ENCODE measurements around the gene TRMT1.

The TRMT1 gene

DNA sequence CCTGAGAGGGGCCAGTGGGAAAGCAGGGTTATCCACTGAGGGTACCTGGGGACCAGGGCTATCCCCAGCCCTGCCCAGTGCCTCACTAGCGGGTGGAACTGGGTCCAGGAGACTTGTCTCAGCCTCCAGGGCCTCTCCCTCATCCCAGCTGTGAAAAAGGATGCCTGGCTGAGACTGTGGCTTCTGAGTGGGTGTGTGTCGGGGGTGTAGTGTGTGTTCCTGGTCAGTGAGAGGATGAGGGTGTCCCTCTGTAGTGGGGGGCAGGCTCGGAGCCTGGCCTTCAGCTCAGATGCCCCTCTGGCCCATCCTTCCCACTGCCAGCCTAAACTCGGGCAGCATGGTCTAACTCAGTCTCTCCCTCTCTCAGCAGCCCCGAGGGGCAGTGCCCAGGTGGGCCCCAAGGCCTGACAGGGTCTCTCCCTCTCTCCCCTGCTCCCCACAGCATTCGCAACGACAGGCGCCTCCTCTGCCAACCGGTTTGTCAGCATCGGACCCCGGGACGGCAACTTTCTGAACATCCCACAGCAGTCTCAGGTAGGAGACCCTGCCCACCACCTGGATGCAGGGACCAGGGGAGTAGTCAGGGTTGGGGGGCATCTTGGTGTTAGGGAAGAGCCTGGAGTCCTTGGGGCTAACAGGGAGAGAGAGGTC is 26.6 kb downstream of the TRMT1 start:
- DNase-seq = no peak

DNA sequence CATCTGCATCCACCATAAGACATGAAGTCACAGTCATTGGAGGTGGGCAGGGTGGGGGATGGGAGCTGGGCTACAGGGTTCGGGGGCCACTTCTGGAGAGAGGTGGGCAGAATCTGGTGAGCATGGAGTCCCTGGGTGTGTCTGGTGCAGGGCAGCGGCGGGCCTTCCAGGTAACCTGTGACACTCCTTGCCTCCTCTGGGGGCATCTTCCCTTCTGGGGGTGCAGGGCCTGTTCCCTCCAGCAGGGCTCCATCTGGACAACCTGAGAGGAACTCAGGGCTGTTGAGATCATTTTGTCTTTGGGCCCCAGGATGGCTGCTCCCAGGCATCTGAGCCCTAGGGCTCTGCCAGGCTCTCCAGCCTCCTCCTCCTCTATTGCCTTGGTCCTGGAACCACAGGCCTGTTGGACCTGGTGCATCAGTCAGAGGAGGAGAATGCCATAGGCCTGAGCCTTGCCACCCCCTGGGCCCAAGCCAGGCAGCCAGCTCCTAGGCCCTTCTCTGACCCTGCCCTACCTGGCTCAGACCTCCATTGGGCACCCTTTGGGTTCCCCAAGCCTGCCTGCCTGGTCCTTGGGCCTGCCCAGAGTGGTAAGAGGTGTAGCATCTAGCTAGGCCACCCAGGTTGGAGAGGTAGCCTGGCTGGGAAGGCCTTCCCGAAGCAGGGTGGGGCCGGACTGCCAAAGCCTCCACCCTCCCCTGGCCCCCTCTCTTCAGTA is 27.2 kb downstream of the TRMT1 start:
- DNase-seq = peak; percentile 9

DNA sequence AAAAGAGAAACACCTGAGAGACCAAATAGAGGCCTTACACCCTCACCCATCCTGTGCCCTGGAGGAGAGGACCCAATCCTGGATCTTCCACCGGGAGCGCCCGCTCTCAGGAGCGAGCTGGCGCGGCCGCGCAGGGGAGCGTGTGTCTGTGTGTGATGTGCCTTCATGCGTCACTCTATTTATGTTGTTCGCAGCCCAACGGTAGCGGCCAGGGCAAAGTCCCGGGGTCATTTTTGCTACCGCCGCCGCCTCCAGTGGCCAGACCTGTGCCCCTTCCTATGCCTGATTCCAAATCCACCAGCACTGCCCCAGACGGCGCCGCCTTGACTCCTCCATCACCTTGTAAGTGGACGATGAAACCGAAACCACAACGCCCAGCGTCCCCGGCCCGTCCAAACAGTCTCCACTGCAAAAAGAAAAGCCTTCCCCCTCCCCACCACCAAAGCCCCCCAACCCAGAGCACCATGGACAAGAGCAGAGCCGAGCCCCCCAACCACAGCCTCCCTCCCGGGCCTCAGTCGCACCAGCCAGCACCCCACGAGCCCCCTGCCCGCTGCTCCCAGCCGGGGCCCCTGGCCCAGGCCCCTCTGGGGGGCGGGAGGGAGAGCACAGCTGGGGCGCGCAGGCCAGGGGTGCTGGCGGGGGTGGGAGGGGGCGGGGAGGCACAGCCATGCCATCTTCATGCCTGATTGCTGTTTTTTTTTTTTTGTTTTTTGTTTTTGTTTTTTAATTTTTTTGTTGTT is 28.6 kb downstream of the TRMT1 start:
- DNase-seq = no peak

DNA sequence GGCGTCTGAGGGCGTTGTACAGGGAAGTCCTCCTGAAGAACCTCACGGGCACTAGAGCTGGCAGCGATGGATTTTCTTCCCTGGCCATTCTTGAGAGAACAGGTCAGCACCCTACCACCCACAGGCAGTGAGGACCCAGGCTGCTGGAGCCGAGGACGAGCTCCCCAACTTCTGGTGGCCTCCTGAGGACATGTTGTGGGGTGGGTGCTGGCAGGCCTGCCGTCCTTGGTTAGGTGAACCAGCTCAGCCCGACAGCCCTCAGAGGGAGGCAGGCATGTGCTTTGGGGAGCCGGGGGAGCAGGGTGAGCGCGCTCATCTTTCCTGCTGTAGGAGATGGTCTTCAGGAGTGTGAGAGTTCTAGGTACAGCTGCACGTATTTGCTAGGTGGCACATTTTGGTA is 29.2 kb downstream of the TRMT1 start:
- no peak for DNase-seq

DNA sequence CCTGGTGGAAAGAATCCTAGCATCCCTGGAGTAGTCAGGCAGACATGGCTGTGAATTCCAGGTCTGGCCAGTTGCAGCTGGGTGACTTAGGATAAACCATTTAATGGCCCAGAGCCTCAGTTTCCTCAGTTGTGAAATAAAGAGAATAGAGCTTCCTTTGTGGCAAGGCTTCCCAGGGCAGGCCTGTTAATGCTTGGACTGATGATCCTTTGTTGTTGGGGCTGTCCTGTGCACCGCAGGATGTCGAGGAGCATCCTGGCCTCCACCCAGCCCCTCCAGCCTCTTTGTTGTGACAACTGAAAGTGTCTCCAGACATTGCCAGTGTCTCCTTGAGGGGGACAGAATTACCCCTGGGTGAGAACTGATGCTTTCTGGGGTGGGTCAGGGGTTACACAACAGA is 30.2 kb downstream of the TRMT1 start:
- DNase-seq = no peak

DNA sequence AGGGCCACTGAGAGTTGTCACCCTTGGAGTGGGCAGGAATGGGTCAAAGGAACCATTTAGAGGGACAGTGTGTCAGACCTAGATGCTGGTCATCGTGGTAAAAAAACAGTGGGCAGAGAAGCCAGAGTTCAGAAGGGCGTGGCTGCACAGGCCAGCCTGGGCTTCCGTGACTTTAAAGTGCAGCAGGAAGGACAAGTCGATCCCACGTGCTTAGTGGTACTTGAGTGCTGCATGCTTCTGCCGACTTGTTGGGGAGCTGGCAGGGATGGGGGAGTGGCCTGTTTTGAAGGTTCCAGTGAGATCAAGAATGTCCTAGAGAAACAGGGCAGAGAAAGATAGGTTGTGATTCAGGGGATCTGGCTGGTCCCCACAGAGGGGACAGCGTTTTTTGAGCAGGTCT is 30.9 kb downstream of the TRMT1 start:
- DNase-seq = no peak

DNA sequence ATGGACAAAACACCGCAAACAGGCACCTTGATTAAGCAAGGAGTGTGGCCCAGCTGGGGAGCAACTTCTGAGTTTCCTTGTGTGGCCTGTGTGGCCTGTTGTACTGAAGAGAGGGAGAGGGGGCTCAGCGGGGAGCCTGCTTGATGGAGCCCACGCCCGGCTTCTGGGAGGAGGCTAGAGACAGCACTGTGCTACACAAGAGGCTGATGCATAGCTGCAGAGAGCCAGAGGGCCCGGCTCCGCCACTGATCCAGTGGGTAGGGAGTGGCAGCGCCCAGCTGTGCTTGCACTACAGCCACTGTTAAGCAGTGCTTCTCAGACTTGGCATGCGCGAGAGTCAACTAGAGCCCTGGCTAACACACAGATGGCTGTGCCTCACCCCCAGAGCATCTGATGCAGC is 32.9 kb downstream of the TRMT1 start:
- no peak for DNase-seq

DNA sequence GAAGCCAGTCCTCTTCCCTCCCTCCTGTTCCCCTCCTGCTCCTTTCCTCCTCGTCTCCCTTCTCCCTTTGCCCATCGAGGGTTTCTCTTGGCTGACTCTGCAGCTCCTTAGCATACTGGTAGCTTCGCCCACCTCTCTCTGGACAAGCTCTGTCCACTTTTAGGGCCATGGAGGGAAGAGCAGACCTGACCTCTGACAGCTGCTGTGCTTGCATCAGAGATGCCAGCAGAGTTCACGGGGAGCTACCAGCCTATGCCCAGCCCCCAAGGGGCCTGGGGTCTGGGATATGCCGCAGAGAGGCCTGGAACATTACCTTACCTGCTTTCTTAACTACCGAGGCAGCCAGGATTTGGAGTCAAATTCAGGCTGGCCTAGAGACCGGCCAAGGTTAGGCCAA is 33.5 kb downstream of the TRMT1 start:
- DNase-seq = no peak

DNA sequence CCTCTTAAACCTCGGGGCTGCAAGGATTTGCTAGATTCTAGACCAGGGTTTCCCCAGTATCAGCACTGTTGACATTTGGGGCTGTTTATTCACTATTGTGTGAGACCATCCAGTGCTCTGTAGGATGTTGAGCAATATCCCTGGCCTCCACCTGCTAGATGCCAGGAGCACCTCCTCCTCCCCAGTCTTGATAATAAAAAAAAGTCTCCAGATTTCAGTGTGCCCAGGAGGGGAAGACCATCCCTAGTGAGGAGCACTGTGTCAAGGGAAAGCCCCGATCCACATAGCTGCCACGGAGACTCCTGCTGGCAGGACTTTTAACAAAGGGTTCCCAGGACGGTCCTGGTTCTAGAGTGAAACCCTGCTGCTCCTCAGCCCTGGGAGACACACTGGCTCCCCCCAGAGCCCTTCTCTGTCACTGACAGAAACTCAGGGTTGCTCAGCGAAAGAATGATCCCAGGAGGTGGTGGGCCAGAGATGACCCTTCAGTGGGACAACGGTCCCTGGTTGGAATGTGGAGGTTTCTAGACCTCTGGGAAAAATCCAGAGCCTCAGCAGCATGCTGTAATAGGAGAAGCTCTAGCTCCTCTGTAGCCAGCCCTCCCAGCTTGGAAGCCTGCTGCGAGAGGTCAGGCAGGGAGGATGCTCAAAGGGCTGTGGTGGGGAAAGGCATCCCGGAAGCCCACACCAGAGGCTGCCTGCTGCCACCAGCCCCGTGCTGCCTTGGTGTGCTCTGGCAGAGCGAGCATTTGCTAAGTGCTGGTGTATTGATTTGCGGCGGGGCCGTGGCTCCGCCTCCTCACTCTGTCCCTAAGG is 34.1 kb downstream of the TRMT1 start:
- no peak for DNase-seq

DNA sequence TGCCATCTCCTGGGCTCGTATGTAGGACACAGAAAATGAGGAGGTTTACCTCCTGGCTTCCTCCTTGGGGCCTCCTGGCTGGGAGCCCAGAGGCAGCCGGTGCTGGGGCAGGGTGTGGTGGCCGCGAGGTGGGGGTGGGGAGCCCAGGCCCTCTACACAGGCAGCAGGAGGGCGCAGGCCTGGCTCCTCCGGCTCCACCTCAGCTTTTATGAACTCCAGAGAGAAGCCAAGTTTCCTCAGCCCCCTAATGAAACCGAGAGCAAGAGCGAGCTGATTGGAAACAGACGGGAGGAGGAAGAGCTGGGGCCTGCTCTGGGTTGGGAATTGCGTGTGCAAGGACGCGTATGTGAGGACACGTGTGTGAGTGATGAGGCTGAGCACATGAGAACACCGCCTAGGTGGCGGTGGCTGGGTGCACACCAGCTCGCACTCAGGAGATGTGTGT is 37.0 kb downstream of the TRMT1 start:
- DNase-seq = no peak

DNA sequence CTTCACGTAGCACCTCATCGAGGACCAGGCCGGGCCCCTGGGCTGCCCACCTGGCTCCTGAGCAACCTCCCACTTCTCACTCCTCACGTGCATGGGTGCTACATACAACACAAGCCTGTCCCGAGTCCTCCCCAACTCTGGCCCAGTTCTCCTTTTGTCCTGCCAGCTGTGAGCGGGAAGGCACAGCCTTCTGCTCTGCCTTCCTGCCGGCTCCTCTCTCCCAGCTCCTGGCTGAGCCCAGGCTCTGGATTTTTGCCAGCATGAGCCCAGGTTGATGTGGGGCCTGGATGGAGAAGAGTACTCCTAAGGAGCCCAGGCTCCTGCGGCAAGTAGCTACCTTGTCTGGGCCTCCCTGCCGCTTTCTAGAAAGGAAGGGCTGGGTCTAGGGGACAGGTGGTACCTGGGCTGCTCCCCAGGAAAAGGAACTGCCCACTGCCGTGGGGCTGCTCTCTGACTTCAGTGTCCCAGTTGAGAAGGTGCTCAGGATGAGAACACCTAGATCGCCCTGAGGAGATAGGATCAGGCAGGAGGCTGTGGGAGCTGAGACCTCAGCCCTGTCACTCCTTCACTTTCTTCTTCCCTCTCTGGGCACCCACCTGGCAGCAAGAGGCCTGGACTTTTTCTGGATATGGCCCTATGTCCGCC is 37.5 kb downstream of the TRMT1 start:
- no peak for DNase-seq

DNA sequence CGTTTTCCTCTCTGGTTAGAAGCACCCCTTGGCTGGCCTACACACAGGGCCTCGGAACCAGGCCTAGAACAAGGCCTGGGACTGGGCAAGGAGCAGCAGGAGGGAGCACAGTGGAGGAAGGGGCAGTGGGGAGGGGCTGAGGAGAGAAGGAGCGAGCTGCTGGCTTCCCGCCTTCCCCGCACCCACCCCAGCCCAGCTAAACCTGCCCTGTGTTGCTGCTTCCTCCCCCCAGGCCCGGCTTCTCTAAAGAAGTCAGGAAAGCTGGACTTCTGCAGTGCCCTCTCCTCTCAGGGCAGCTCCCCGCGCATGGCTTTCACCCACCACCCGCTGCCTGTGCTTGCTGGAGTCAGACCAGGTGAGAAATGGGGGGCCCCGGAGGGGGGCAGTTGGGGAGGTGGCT is 38.2 kb downstream of the TRMT1 start:
- DNase-seq = no peak

DNA sequence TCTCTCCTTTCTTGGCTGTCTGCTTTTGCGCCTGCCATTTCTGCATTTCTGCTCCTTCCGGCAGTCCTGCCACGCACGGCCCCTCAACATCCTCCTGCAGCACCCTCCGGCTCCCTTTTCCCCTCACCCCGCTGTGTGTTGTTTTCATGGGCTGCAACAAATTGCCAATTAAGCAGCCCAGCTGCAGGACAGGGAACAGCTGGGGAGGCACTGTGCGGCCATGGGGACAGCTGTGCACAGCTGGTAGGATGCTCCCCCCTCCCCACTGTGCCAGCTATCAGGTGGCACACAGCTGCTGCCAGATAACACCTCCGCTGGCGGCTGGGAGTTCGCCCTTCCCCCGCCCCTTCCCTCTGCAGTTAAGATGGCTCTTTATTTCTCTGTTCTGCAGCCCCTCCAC is 39.3 kb downstream of the TRMT1 start:
- DNase-seq = no peak

DNA sequence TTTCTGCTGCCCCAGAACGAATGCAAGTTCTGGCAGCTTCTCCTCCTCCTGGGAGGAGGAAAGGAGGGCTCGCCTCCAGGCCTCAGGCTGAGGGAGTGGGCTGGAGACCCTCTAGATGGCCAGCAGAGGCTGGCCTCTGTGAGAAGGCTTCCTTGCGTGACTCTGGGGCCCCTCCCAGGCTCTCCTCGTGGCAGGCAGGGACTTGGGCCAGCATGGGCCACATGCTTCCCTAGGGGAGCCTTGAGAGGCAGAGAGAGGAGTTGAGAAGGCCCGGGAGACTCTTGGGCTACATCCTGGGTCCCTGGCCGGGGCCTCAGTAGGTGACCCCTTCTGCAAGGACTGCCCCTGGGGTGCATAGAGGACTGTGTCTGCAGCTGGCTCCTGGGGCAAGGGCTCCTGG is 39.8 kb downstream of the TRMT1 start:
- DNase-seq = no peak

DNA sequence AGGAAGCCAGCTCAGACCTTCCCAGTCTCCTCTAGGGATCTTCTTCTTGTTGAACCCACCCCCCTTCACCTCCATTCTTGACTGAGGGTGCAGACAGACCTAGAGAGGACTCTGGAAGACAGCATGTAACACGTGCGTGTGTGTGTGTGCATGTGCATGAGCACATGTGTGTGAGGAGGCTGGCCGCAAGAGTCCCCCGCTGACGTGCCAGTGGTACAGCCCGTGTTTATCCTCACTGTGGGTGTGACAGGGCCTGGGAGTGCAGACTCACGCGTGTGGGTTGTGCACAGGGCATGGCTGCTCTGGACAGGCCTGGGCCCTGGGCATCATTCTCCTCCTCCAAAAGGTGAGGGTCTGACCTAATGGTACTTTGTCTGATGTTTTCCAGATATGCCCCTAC is 40.2 kb downstream of the TRMT1 start:
- DNase-seq = no peak

DNA sequence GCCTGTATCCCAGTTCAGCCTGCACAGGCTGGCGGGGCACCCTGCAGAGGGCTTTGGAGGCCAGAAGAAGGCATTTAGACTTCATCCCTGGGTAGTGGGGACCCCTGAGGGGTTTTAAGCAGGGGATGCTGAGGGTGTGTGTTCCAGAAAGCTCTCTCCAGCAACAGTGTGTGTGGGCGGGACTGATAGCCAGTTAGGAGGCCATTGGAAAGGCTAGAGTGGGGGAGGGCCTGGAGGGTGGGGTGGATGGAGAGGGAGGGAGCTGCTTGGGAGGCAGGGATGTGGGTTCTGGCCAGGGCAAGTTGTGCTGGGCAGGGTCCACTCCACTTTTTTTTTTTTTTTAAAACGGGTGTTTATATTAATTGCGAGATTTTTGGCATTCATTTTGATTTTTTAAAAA is 42.2 kb downstream of the TRMT1 start:
- no peak for DNase-seq

DNA sequence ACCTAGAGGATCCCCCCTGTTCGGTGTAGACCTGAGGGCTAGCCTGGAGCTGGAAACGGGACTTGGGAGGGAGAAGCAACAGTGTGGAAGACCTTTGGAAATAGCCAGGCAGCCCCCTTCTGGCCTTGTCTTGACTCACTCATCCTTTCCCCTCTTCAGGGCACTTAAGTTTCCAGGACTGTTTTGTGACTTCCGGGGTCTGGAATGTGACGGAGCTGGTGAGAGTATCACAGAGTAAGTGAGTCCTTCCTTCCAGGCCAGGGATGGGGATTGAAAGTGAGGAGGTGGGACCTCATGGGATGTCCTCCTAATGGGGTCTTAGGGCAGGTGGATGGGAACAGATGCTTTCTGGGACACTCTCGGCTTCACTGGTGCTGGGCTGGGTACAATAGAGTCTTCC is 43.3 kb downstream of the TRMT1 start:
- no peak for DNase-seq

DNA sequence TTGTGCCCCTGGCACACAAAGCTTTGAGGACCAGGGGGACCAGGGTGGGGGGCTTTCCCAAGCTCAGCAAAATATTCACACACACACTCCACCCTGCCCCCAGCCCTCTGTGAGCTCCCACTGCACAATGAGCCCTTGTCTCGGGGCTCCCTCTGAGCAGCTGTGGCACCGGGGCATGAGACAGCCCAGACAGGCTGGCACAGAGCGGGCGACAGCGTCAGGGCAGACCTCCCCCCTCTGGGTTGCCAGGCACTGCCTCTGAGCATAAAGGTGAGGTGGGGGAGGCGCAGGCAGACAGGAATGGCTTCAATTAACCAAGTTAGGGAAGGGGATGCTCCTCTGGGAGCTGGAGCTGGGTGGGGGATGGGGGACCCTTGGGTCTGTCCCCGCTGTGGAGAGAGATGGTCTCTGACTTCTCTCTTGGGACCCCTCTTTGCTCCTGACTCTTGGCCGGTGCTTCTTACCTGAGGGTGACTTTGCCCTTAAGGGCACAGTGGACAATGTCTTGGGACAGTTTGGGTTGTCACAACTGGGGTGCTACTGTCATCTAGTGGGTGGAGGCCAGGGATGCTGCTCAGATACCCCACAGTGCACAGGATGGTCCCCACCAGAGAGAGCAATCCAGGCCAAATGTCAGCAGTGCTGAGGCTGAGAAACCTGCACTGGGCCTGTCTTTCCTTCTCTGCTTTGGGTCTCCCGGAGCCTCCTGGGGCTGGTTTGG is 44.2 kb downstream of the TRMT1 start:
- no peak for DNase-seq

DNA sequence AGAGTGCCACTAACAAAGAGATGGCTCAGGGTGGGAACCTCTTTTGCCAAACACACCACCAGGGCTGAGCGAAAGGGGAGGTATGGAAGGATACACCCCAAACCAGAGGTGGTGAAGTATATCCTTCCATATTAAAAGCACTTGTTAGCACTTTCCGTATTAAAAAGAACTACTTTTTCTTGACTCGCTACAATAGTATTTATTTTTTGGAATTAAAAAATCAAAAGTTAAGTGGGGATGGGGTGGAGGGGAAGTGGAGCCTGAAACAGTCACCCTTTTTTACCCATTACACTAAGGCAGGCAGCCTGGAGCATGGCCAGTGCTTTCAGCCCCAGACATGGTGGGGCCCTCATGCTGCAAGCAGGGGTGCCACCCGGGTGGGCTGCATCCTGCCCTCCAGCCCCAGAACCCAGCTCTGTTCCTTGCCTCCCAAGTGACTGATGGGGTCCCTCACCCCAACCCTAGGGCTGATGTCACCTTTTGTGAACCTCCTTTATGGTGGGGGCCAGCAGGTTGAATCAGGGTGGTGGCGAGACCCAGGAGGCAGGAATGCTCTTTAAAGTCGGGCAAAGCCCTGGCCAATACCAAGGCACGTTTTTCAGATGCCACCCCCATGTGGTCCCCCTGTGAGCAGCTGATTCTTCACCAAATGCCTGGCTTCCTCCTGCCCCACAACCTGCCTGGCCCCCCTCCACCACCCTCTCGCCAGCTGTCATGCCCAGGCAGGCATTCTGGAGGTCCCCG is 44.9 kb downstream of the TRMT1 start:
- DNase-seq = no peak

DNA sequence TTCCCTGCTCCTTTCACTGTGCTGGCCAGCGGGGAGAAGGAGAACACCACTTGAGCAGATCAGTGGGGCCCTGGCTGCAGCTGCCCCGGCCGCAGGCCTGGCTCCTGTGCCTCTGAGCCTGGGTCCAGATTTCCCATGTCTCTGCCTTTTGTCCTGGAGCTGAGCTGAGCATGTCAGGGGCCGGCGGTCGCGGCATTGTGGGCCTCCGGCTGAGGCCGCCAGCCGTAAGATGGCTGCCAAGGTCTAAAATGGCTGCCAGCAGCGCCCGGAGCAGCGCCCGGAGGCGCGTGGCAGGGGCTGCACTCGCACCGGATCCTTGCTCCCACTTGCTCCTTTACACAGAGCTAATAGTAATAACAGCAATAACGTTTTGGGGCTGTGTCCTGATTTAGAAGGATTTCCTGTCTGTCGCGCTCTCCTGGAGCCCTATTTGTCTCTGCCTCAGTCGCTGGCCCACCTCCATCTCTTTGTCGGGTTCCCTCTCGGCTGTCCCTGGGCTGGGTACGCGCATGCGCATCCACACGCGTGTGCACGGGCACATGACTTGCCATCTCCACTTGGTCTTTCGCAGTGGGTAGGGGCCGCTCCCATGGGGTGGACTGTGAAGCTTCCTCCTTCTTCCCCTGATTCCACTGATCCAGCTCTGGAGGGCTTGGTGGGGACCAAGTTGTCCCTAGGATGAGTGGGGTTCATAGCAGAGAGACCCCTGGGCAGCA is 46.0 kb downstream of the TRMT1 start:
- no peak for DNase-seq

All from CD4-positive, alpha-beta T cell treated with Interleukin-17A for 4 hours (primary cell).